Nephron progenitor cell (in vitro differentiated cells): ENCODE measurements around the gene IGHMBP2.

ENCODE experiments used
- DNase-seq: peaks from one replicate; pipeline ENCODE4 v3.0.0; 2021
- H3K27ac Mint-ChIP-seq: 2 replicates; pipeline ENCODE4 v1.8.0; 2021; ENCODE audit warnings: mild to moderate bottlenecking, moderate library complexity, mixed read lengths
- H3K27me3 Mint-ChIP-seq: 2 replicates; pipeline ENCODE4 v1.8.0; 2021; ENCODE audit warnings: mild to moderate bottlenecking, low read depth, mixed read lengths; ENCODE audit not compliant: poor library complexity
- H3K36me3 Mint-ChIP-seq: 2 replicates; pipeline ENCODE4 v1.8.0; 2021; ENCODE audit warnings: low read depth, mixed read lengths
- H3K4me1 Mint-ChIP-seq: 2 replicates; pipeline ENCODE4 v1.8.0; 2021; ENCODE audit warnings: mixed read lengths
- H3K4me3 Mint-ChIP-seq: 2 replicates; pipeline ENCODE4 v1.8.0; 2021; ENCODE audit warnings: mild to moderate bottlenecking, moderate library complexity, mixed read lengths
- H3K9me3 Mint-ChIP-seq: 2 replicates; pipeline ENCODE4 v1.8.0; 2021; ENCODE audit warnings: mild to moderate bottlenecking, moderate library complexity, mixed read lengths
- CTCF ChIP-seq: fragments of 200-600 bp; sonication (generic); IDR thresholded peaks from 2 replicates; pipeline ENCODE4 v1.5.0; 2021; ENCODE audit warnings: antibody characterized with exemption

IGHMBP2 gene

DNA sequence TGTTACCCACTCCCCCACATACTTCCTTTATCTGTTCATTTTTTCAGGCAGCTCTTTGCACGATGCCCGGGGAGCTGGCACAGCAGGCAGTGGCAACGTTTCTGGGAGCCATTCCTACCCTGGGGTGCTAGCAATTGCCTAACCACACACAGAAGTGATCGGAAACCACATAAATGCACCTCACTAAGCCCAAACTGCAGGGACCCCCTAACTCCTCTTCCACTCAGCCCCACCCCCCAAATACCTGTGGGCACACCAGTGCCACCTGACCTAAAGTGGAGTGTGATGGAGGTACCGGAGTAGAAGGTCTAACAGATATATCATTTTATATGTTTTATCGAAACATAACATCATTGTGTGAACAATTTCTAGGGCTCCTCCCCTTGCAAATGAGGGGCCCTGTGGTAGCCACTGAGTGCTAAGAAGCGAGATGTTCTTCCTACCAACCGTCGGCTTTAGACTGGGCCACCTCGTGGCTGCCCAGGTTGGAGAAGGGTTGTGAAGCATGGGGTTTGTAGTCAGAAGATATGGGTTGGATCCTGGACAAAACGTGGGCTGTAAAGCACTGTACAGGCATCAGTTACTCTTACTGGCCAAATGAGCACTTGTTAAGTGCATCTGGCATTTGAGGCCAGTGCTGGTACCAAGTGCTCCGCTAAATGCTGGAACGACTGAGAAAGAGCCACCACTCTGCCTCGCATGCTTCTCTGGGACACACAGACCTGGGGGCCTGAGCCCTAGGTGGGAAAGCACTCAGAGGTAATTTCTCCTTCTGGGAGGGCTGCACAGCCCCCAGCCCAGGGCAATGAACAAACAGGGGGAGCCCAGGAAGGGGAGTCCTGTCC lies 74.3 kb downstream of the IGHMBP2 start:
- peaks cover 15% of the 10 kb centered on the region for H3K4me1 Mint-ChIP-seq

GRCh38 chr11:68978626-68978930 lies 74.9 kb downstream of the IGHMBP2 start:
- peaks cover 15% of the 10 kb centered on the region for H3K4me1 Mint-ChIP-seq

More for the DNA sequence above, 74.3 kb downstream of the IGHMBP2 start:
- no peak for TF ChIP-seq CTCF
- Mint-ChIP-seq H3K27ac (no peak overlapping the region), H3K9me3 (peaks cover 12% of the 10 kb centered on the region), H3K36me3 (no peaks in the 10 kb centered on the region), H3K4me3 (no peak overlapping the region), H3K27me3 (peaks cover 7% of the 10 kb centered on the region)
- no peak for DNase-seq

DNA sequence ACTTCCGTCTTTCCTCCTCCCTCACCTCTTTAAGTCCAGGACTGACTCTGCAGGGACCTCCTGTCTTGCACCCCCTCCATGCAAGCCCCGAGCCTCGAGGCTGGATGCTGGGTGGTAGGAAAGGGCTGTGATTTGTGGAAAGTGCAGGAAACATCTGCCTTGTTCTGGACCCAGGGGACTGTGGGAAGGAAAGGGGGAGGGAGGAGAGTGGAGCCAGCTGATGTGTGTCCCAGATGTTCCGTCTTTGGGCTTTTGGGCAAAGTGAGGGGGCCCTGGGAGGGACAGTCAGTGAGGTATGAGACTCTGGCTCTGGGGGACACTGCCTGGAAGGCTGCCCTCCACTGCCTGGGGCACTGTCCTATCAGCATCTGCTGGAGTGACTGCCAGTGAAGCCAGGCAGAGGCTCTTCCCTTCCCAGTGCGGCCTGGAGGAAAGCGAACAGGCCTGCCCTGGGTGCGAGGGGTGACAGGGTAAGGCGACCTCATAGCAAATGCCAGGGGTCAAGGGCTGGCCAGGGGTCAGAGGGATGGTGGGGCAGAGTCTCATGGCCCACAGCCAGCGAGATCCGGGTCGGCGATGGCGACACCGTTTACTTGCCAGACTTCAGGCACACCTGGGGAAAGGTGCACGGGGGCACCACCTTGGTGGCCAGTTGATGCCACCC lies 75.4 kb downstream of the IGHMBP2 start:
- no peak for TF ChIP-seq CTCF
- H3K27me3 Mint-ChIP-seq, result peaks cover 5% of the 10 kb centered on the region
- H3K27ac Mint-ChIP-seq, result no peak overlapping the region
- DNase-seq, result no peak
- no peaks in the 10 kb centered on the region for H3K36me3 Mint-ChIP-seq
- H3K4me1 Mint-ChIP-seq, result peaks cover 15% of the 10 kb centered on the region
- H3K9me3 Mint-ChIP-seq, result peaks cover 13% of the 10 kb centered on the region
- no peak overlapping the region for H3K4me3 Mint-ChIP-seq

More at GRCh38 chr11:68978626-68978930, 74.9 kb downstream of the IGHMBP2 start:
- no peak overlapping the region for H3K4me3 Mint-ChIP-seq
- DNase-seq, result no peak
- peaks cover 5% of the 10 kb centered on the region for H3K27me3 Mint-ChIP-seq
- peaks cover 13% of the 10 kb centered on the region for H3K9me3 Mint-ChIP-seq
- H3K27ac Mint-ChIP-seq, result peak overlapping the region; percentile 74
- no peak for TF ChIP-seq CTCF
- no peaks in the 10 kb centered on the region for H3K36me3 Mint-ChIP-seq

GRCh38 chr11:68979931-68980775 lies 76.5 kb downstream of the IGHMBP2 start:
- no peak for DNase-seq
- H3K27ac Mint-ChIP-seq, result no peak overlapping the region
- TF ChIP-seq CTCF, result no peak
- peaks cover 16% of the 10 kb centered on the region for H3K9me3 Mint-ChIP-seq
- no peak overlapping the region for H3K4me3 Mint-ChIP-seq
- peaks cover 5% of the 10 kb centered on the region for H3K27me3 Mint-ChIP-seq
- H3K4me1 Mint-ChIP-seq, result peaks cover 15% of the 10 kb centered on the region
- H3K36me3 Mint-ChIP-seq, result no peaks in the 10 kb centered on the region

DNA sequence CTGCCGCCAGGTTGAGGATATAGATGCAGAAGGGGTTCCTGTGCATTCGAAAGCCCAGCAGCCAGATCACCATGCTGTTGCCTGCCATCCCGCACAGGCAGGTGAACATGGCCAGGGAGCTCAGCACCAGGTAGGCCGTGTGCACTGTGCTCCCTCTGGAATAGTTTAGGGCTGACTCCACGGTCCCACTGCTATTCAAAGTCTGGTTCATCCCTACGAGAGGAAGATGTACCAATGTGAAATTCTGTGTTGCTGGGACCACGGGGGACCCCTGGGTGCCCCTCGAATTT lies 77.0 kb downstream of the IGHMBP2 start, which contains the start of gene MRGPRD:
Gene MRGPRD (minus strand): TSS at position 211 of the 290 bp plus-strand sequence. CDS start 0 bp downstream, at position 211.
- DNase-seq, result no peak
- H3K4me1 Mint-ChIP-seq, result peaks cover 15% of the 10 kb centered on the region
- peaks cover 17% of the 10 kb centered on the region for H3K9me3 Mint-ChIP-seq
- no peak within 1 kb of the TSS for H3K4me3 Mint-ChIP-seq
- H3K27me3 Mint-ChIP-seq, result peaks cover 8% of the 10 kb centered on the region
- H3K36me3 Mint-ChIP-seq, result no peaks in the 10 kb centered on the region
- TF ChIP-seq CTCF, result no peak
- H3K27ac Mint-ChIP-seq, result no peak within 1 kb of the TSS
